ENCODE measurements around the gene KCNK15.
A peak's percentile ranks its signal among the peaks of the same experiment; 100 is the strongest.

KCNK15 gene

GRCh38 chr20:44747166-44748004 is 1.7 kb downstream of the KCNK15 start:
- Histone ChIP-seq H3K4me2 (peak overlapping the region; percentile 46), H3K27me3 (ENCODE audit: insufficient read depth, low read depth) (peaks cover 30% of the 10 kb centered on the region), H3K4me3 (IDR thresholded peaks at IDR 0.05; ENCODE audit: insufficient read depth, low read depth, low read length) (no peak overlapping the region), H2AFZ (ENCODE audit: low read depth) (peak overlapping the region; percentile 38; the same call in 1 of the 2 replicates), H3K4me1 (ENCODE audit: low read depth, poor library complexity, severe bottlenecking) (peaks cover 26% of the 10 kb centered on the region), H3K79me2 (ENCODE audit: insufficient read depth, low read depth) (no peaks in the 10 kb centered on the region), H3K27ac (peak overlapping the region; percentile 20; the same call in 1 of the 2 replicates), H3K9ac (no peak overlapping the region), H3K36me3 (ENCODE audit: insufficient read depth) (no peaks in the 10 kb centered on the region), H4K20me1 (ENCODE audit: insufficient read depth) (no peaks in the 10 kb centered on the region)
- peak; percentile 96 for TF ChIP-seq CTCF (conservative IDR thresholded peaks at IDR 0.05; ENCODE audit: low read depth, low read length)

GRCh38 chr20:44748005-44748370 is 2.3 kb downstream of the KCNK15 start:
- H3K27ac ChIP-seq: no peak overlapping the region
- no peaks in the 10 kb centered on the region for H3K36me3 ChIP-seq (ENCODE audit: insufficient read depth)
- H3K9ac ChIP-seq: no peak overlapping the region
- H3K27me3 ChIP-seq (ENCODE audit: insufficient read depth, low read depth): peaks cover 29% of the 10 kb centered on the region
- peak overlapping the region; percentile 46; the same call in 1 of the 2 replicates for H3K4me2 ChIP-seq
- H3K4me3 ChIP-seq (IDR thresholded peaks at IDR 0.05; ENCODE audit: insufficient read depth, low read depth, low read length): no peak overlapping the region
- no peaks in the 10 kb centered on the region for H3K79me2 ChIP-seq (ENCODE audit: insufficient read depth, low read depth)
- H3K4me1 ChIP-seq (ENCODE audit: low read depth, poor library complexity, severe bottlenecking): peaks cover 26% of the 10 kb centered on the region
- H4K20me1 ChIP-seq (ENCODE audit: insufficient read depth): no peaks in the 10 kb centered on the region
- no peak for TF ChIP-seq CTCF (conservative IDR thresholded peaks at IDR 0.05; ENCODE audit: low read depth, low read length)
- H2AFZ ChIP-seq (ENCODE audit: low read depth): no peak overlapping the region

DNA sequence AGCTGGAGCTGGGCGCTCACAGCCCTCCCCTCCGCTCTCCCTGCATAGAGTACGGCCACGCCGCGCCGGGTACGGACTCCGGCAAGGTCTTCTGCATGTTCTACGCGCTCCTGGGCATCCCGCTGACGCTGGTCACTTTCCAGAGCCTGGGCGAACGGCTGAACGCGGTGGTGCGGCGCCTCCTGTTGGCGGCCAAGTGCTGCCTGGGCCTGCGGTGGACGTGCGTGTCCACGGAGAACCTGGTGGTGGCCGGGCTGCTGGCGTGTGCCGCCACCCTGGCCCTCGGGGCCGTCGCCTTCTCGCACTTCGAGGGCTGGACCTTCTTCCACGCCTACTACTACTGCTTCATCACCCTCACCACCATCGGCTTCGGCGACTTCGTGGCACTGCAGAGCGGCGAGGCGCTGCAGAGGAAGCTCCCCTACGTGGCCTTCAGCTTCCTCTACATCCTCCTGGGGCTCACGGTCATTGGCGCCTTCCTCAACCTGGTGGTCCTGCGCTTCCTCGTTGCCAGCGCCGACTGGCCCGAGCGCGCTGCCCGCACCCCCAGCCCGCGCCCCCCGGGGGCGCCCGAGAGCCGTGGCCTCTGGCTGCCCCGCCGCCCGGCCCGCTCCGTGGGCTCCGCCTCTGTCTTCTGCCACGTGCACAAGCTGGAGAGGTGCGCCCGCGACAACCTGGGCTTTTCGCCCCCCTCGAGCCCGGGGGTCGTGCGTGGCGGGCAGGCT is 4.6 kb downstream of the KCNK15 start:
- Histone ChIP-seq H2AFZ (ENCODE audit: low read depth) (no peak overlapping the region), H3K9ac (no peak overlapping the region), H3K36me3 (ENCODE audit: insufficient read depth) (no peaks in the 10 kb centered on the region), H3K27me3 (ENCODE audit: insufficient read depth, low read depth) (peaks cover 27% of the 10 kb centered on the region), H3K4me3 (IDR thresholded peaks at IDR 0.05; ENCODE audit: insufficient read depth, low read depth, low read length) (no peak overlapping the region), H3K4me1 (ENCODE audit: low read depth, poor library complexity, severe bottlenecking) (peaks cover 26% of the 10 kb centered on the region), H4K20me1 (ENCODE audit: insufficient read depth) (no peaks in the 10 kb centered on the region), H3K79me2 (ENCODE audit: insufficient read depth, low read depth) (no peaks in the 10 kb centered on the region), H3K27ac (no peak overlapping the region), H3K4me2 (no peak overlapping the region)
- no peak for TF ChIP-seq CTCF (conservative IDR thresholded peaks at IDR 0.05; ENCODE audit: low read depth, low read length)

DNA sequence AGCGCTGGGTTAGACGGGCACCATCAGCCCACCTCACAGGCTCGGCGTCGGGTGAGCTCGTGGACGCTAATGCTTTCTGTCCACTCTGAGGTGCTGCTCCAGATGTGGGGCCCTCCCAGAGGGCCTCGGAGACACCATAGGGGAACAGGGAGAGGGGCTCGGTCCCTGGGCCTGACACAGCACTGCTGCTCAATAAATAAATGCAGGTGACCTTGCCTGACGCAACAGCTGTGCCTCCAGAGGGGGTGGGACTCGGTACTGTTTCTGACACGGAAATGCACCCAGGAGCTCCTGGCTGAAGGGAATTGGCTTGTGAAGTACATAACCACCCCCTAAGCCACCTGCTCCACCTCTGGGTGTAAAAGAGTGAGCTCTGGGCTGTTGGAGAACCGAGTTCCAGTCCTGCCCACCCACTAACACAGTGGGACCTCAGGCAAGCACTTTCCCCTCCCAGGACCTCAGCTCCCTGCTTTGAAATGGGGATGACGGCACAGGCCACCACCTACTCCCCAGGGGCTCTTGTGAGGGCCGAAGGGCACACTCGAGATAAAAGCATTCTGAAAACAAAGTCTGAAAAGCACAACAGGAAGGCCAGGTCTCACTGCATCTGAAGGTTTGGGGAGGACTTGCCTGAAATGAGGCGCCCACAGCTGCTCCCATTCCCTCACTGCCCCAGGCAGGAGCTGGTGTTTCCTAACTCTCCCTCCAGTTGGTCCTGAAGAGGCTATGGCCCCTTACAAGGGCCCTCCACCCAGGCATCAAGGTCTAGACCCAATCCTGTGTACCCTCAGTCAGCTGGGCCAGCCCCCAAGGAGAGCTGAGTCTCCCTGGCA is 6.7 kb downstream of the KCNK15 start:
- Histone ChIP-seq H2AFZ (ENCODE audit: low read depth) (no peak overlapping the region), H3K9ac (no peak overlapping the region), H4K20me1 (ENCODE audit: insufficient read depth) (no peaks in the 10 kb centered on the region), H3K36me3 (ENCODE audit: insufficient read depth) (no peaks in the 10 kb centered on the region), H3K79me2 (ENCODE audit: insufficient read depth, low read depth) (no peaks in the 10 kb centered on the region), H3K4me1 (ENCODE audit: low read depth, poor library complexity, severe bottlenecking) (peaks cover 12% of the 10 kb centered on the region), H3K4me2 (no peak overlapping the region), H3K27me3 (ENCODE audit: insufficient read depth, low read depth) (peaks cover 18% of the 10 kb centered on the region; the same call in 1 of the 2 replicates), H3K4me3 (IDR thresholded peaks at IDR 0.05; ENCODE audit: insufficient read depth, low read depth, low read length) (no peak overlapping the region), H3K27ac (no peak overlapping the region)
- no peak for TF ChIP-seq CTCF (conservative IDR thresholded peaks at IDR 0.05; ENCODE audit: low read depth, low read length)

All from KMS-11 (cell line).